NCI-H82 (cell line): ENCODE results near the gene TFRC.
A peak's percentile ranks its signal among the peaks of the same experiment; 100 is the strongest.
"Not testable (repeated sequence)": the region's sequence is repeated elsewhere in the genome, so short reads cannot be mapped to it uniquely, and the experiment has no call there.

ENCODE experiments used
- DNase-seq: peaks from one replicate; lab custom pipeline; 2025; lab: John Stamatoyannopoulos, UW

TFRC gene

GRCh38 chr3:196081834-196082618 lies at the start of gene TFRC:
TSS of gene TFRC (minus strand) at chr3:196082090. CDS start at chr3:196077099, 4,991 bp downstream.
- DNase-seq = peak; percentile 99

GRCh38 chr3:196128172-196128843 lies 46.4 kb upstream of the TFRC start:
- no peak for DNase-seq

GRCh38 chr3:196127308-196128040 lies 45.6 kb upstream of the TFRC start:
- no peak for DNase-seq

- peak; percentile 64 for DNase-seq
These were observed 42.7 kb upstream of the TFRC start for GRCh38 chr3:196124608-196125007.

- DNase-seq = no peak
These were observed 40.8 kb upstream of the TFRC start for GRCh38 chr3:196122688-196123046.

- DNase-seq = no peak
These were observed 40.3 kb upstream of the TFRC start for GRCh38 chr3:196122021-196122687.

- DNase-seq = no peak
These were observed 39.2 kb upstream of the TFRC start for GRCh38 chr3:196121066-196121465.

GRCh38 chr3:196120291-196120951 lies 38.5 kb upstream of the TFRC start:
- DNase-seq = no peak

GRCh38 chr3:196117809-196118208 lies 35.9 kb upstream of the TFRC start:
- no peak for DNase-seq

- DNase-seq = no peak
These were observed 33.8 kb upstream of the TFRC start for GRCh38 chr3:196115678-196116083.

GRCh38 chr3:196111939-196112386 lies 30.1 kb upstream of the TFRC start:
- no peak for DNase-seq

GRCh38 chr3:196108075-196108743 lies 26.3 kb upstream of the TFRC start:
- no peak for DNase-seq

GRCh38 chr3:196104707-196105106 lies 22.8 kb upstream of the TFRC start:
- DNase-seq = not testable (repeated sequence)

- not testable (repeated sequence) for DNase-seq
These were observed 16.6 kb upstream of the TFRC start for GRCh38 chr3:196098365-196098980.

GRCh38 chr3:196097373-196098154 lies 15.7 kb upstream of the TFRC start:
- DNase-seq = no peak

- no peak for DNase-seq
These were observed 14.6 kb upstream of the TFRC start for GRCh38 chr3:196096382-196096953.

- no peak for DNase-seq
These were observed 11.6 kb upstream of the TFRC start for GRCh38 chr3:196093317-196094111.

- DNase-seq = no peak
These were observed 6.0 kb upstream of the TFRC start for GRCh38 chr3:196087906-196088305.

GRCh38 chr3:196082619-196082971 lies 705 bp upstream of the TFRC start:
- no peak for DNase-seq
